ENCODE results near the gene C1orf167. TPM values are rescaled to one million over a fixed set of nuclear protein-coding genes. Genes with fewer than 3 reads are reported as not detected.

The C1orf167 gene
- total and polyA plus RNA-seq, 3 donors from 2014 or later = 26.0 to 64.2 (median 34.5) TPM

DNA sequence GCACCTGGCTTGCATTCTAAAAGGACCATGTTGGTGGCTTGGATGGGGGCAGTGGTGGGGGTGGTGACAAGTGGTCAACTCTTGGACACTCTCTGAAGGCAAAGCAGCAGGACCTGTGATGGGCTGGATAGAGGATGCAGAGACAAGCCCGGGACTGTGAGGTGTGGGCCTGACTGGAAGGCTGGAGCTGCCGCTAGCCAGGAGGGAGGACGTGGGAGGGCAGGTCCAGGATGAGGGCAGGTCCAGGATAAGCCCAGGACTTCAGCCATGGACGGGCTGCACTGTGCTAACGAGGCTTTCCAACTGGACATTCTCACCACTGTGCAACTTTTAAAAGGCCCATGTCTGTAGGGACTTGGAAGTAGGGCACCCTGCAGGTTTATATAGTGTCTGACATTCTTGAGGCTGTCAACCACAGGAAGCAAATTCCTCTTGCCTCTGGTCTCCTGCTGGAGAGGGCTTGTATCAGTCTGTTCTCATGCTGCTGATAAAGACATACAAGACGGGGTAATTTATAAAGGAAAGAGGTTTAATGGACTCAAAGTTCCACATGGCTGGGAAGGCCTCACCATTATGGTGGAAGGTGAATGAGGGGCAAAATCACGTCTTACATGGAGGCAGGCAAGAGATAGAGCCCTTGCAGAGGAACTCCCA lies 8.3 kb upstream of the C1orf167 start:
- no peak for DNase-seq
- Histone ChIP-seq H3K27ac (no peak overlapping the region), H3K9me3 (no peaks in the 10 kb centered on the region), H3K4me1 (no peaks in the 10 kb centered on the region), H3K36me3 (ENCODE audit: low read depth, missing control alignments) (no peaks in the 10 kb centered on the region), H3K27me3 (no peaks in the 10 kb centered on the region), H3K4me3 (no peak overlapping the region)
- 32 to 40% methylated on average over 7 of the region's 7 CpGs for WGBS, 2 donors
- intact Hi-C loops (cut with DNase I; ENCODE audit: low total_unique reads) = no loop called here
- TF ChIP-seq POLR2A (IDR thresholded peaks at IDR 0.05) = no peak
- no peak for TF ChIP-seq CTCF (IDR thresholded peaks at IDR 0.05)

DNA sequence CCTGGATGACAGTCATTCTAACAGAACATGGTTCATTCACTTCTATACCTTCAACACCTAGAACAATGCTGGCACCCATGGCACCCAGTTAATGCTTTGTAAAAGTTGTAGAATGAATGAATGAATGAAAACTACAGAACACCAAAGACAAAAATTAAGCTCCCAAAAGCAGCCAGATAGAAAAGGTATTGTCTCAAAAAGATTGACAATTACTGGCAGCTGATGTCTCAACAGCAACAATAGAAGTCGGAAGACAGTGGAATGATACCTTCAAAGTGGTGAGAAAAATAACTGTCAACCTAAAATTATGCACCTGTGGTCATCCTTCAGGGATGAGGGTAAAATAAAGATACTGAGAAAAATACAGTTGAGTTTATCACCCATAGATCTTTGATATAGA lies 4.9 kb upstream of the C1orf167 start:
- Histone ChIP-seq H3K27me3 (no peaks in the 10 kb centered on the region), H3K36me3 (ENCODE audit: low read depth, missing control alignments) (no peaks in the 10 kb centered on the region), H3K4me3 (no peak overlapping the region), H3K4me1 (no peaks in the 10 kb centered on the region), H3K27ac (no peak overlapping the region), H3K9me3 (no peaks in the 10 kb centered on the region)
- WGBS, 2 donors = 90 to 93% methylated on average over 1 of the region's 1 CpG
- intact Hi-C loops (cut with DNase I; ENCODE audit: low total_unique reads) = no loop called here
- TF ChIP-seq POLR2A (IDR thresholded peaks at IDR 0.05) (no peak), CTCF (IDR thresholded peaks at IDR 0.05) (no peak)
- DNase-seq = no peak

GRCh38 chr1:11759791-11760190 lies 2.2 kb upstream of the C1orf167 start:
- 87 to 91% methylated on average over 3 to 4 of the region's 4 CpGs for WGBS, 2 donors
- no peak for DNase-seq
- no peaks in the 10 kb centered on the region for H3K9me3 ChIP-seq
- H3K36me3 ChIP-seq (ENCODE audit: low read depth, missing control alignments) = no peaks in the 10 kb centered on the region
- intact Hi-C loops (cut with DNase I; ENCODE audit: low total_unique reads) = no loop called here
- H3K4me1 ChIP-seq = no peaks in the 10 kb centered on the region
- H3K4me3 ChIP-seq = no peak overlapping the region
- H3K27me3 ChIP-seq = no peaks in the 10 kb centered on the region
- no peak overlapping the region for H3K27ac ChIP-seq
- no peak for TF ChIP-seq POLR2A (IDR thresholded peaks at IDR 0.05)
- no peak for TF ChIP-seq CTCF (IDR thresholded peaks at IDR 0.05)

- no peaks in the 10 kb centered on the region for H3K27me3 ChIP-seq
- WGBS, 2 donors = 56 to 70% methylated on average over 5 to 6 of the region's 6 CpGs
Observed at GRCh38 chr1:11761285-11761684, 708 bp upstream of the C1orf167 start.

More at GRCh38 chr1:11761285-11761684, 708 bp upstream of the C1orf167 start:
- Histone ChIP-seq H3K9me3 (no peaks in the 10 kb centered on the region), H3K4me1 (no peaks in the 10 kb centered on the region), H3K36me3 (ENCODE audit: low read depth, missing control alignments) (no peaks in the 10 kb centered on the region), H3K27ac (no peak overlapping the region), H3K4me3 (no peak overlapping the region)
- no peak for DNase-seq
- TF ChIP-seq CTCF (IDR thresholded peaks at IDR 0.05) (no peak), POLR2A (IDR thresholded peaks at IDR 0.05) (no peak)
- intact Hi-C loops (cut with DNase I; ENCODE audit: low total_unique reads) = no loop called here

Measured in testis (tissue), 3 donors.